WTC11 (cell line): ENCODE results near the gene ZNF516. TPM values are rescaled to one million over a fixed set of nuclear protein-coding genes. Genes with fewer than 3 reads are reported as not detected.

ENCODE experiments used
- ATAC-seq: fragments of 200-7000 bp; cut with Tn5 transposase; 2 replicates; pipeline ENCODE4 v1.10.0; 2021; ENCODE audit warnings: mild to moderate bottlenecking, moderate library complexity
- CTCF ChIA-PET: fragments of 300-600 bp; sonication (Branson Sonifier 250); formaldehyde crosslinking; loops from one replicate; lab custom pipeline; 2021; ENCODE audit warnings: antibody characterized with exemption; lab: Charles Lee
- POLR2A ChIA-PET: fragments of 350-600 bp; sonication (Branson Sonifier 250); formaldehyde crosslinking; loops from one replicate; lab custom pipeline; 2021; ENCODE audit warnings: antibody characterized with exemption; lab: Charles Lee
- DNase-seq: peaks from one replicate; pipeline ENCODE4 v3.0.0; 2021; ENCODE audit warnings: low spot score
- H3K27ac Mint-ChIP-seq: 2 replicates; pipeline ENCODE4 v1.8.0; 2021; ENCODE audit warnings: mixed read lengths
- H3K27me3 Mint-ChIP-seq: 2 replicates; pipeline ENCODE4 v1.8.0; 2021; ENCODE audit warnings: low read depth, mild to moderate bottlenecking, moderate library complexity, mixed read lengths
- H3K36me3 Mint-ChIP-seq: 2 replicates; pipeline ENCODE4 v1.8.0; 2021; ENCODE audit warnings: mixed read lengths
- H3K4me1 Mint-ChIP-seq: 2 replicates; pipeline ENCODE4 v1.8.0; 2022; ENCODE audit warnings: mixed read lengths
- H3K4me3 Mint-ChIP-seq: 2 replicates; pipeline ENCODE4 v1.8.0; 2021; ENCODE audit warnings: mild to moderate bottlenecking, moderate library complexity, mixed read lengths
- H3K9me3 Mint-ChIP-seq: 2 replicates; pipeline ENCODE4 v1.8.0; 2021; ENCODE audit warnings: mixed read lengths
- ATF6 ChIP-seq: sonication (generic); formaldehyde crosslinking; IDR thresholded peaks from 2 replicates; pipeline ENCODE4 v1.8.1; 2023; ENCODE audit warnings: mild to moderate bottlenecking, missing genetic modification reagents
- CREM ChIP-seq: sonication (generic); formaldehyde crosslinking; IDR thresholded peaks from 2 replicates; pipeline ENCODE4 v1.8.1; 2022; ENCODE audit warnings: mild to moderate bottlenecking, missing genetic modification reagents, moderate library complexity
- E2F4 ChIP-seq: sonication (generic); formaldehyde crosslinking; IDR thresholded peaks from 2 replicates; pipeline ENCODE4 v1.8.1; 2022; ENCODE audit warnings: low read depth, mild to moderate bottlenecking, moderate library complexity, missing genetic modification reagents, borderline replicate concordance
- ERG ChIP-seq: fragments of 250-450 bp; sonication (Bioruptor Pico); IDR thresholded peaks from 2 replicates; pipeline ENCODE4 v1.8.0; 2021; ENCODE audit warnings: mild to moderate bottlenecking
- GRHL2 ChIP-seq: fragments of 250-450 bp; sonication (Bioruptor Pico); IDR thresholded peaks from 2 replicates; pipeline ENCODE4 v1.8.0; 2022; ENCODE audit warnings: mild to moderate bottlenecking, moderate library complexity; ENCODE audit not compliant: insufficient replicate concordance, severe bottlenecking
- JUN ChIP-seq: sonication (generic); formaldehyde crosslinking; IDR thresholded peaks from 2 replicates; pipeline ENCODE4 v1.8.0; 2023; ENCODE audit warnings: mild to moderate bottlenecking, missing genetic modification reagents
- KAT7 ChIP-seq: sonication (generic); formaldehyde crosslinking; IDR thresholded peaks from 2 replicates; pipeline ENCODE4 v1.8.1; 2023; ENCODE audit warnings: missing genetic modification reagents, mild to moderate bottlenecking, borderline replicate concordance
- SMAD3 ChIP-seq: sonication (generic); formaldehyde crosslinking; IDR thresholded peaks from 2 replicates; pipeline ENCODE4 v1.8.0; 2022; ENCODE audit warnings: missing genetic modification reagents, mild to moderate bottlenecking, borderline replicate concordance
- STAT6 ChIP-seq: sonication (generic); formaldehyde crosslinking; conservative IDR thresholded peaks from 2 replicates; pipeline ENCODE4 v1.8.1; 2023; ENCODE audit warnings: mild to moderate bottlenecking, low read depth, missing genetic modification reagents, moderate library complexity
- TEAD4 ChIP-seq: sonication (generic); formaldehyde crosslinking; IDR thresholded peaks from 2 replicates; pipeline ENCODE4 v1.8.0; 2022; ENCODE audit warnings: mild to moderate bottlenecking, missing genetic modification reagents
- ZBTB43 ChIP-seq: sonication (generic); formaldehyde crosslinking; IDR thresholded peaks from 2 replicates; pipeline ENCODE4 v1.8.1; 2023; ENCODE audit warnings: mild to moderate bottlenecking, missing genetic modification reagents
- ZNF263 ChIP-seq: sonication (generic); formaldehyde crosslinking; IDR thresholded peaks from 2 replicates; pipeline ENCODE4 v1.8.1; 2022; ENCODE audit warnings: low read depth, mild to moderate bottlenecking, moderate library complexity, missing genetic modification reagents
- ZNF281 ChIP-seq: sonication (generic); formaldehyde crosslinking; IDR thresholded peaks from 2 replicates; pipeline ENCODE4 v1.8.0; 2023; ENCODE audit warnings: mild to moderate bottlenecking, missing genetic modification reagents
- ZNF671 ChIP-seq: fragments of 250-450 bp; sonication (Bioruptor Pico); IDR thresholded peaks from 2 replicates; pipeline ENCODE4 v1.8.0; 2021; ENCODE audit warnings: mild to moderate bottlenecking
- total RNA-seq: library from RNA; stranded (reverse); gene quantifications from 3 replicates; pipeline ENCODE4 v1.2.3, GENCODE V29; 2021

The ZNF516 gene
- total RNA-seq, 1 experiment from 2014 or later, result 58.6 TPM

- TF ChIP-seq ZBTB43 (CRISPR knock-in tag) (no peak), CREM (CRISPR knock-in tag) (no peak), TEAD4 (CRISPR knock-in tag) (no peak), ERG (CRISPR knock-in tag) (no peak), ZNF281 (CRISPR knock-in tag) (no peak), KAT7 (no peak)
These were observed 140.7 kb downstream of the ZNF516 start (continued) for GRCh38 chr18:76354348-76354747.

- Mint-ChIP-seq H3K27me3 (no peaks in the 10 kb centered on the region), H3K4me3 (no peak overlapping the region), H3K4me1 (peaks cover 15% of the 10 kb centered on the region), H3K9me3 (peaks cover 18% of the 10 kb centered on the region), H3K36me3 (peaks cover 25% of the 10 kb centered on the region), H3K27ac (no peak overlapping the region)
- POLR2A ChIA-PET, result no interaction called here
- DNase-seq (no peak), ATAC-seq (no peak)
- TF ChIP-seq ATF6 (CRISPR knock-in tag), result no peak
- no peak for TF ChIP-seq ZNF281 (CRISPR knock-in tag)
- no peak for TF ChIP-seq STAT6 (CRISPR knock-in tag)
- TF ChIP-seq ZNF671 (CRISPR knock-in tag), result no peak
- TF ChIP-seq E2F4 (CRISPR knock-in tag), result no peak
- no peak for TF ChIP-seq SMAD3 (CRISPR knock-in tag)
- no peak for TF ChIP-seq JUN (CRISPR knock-in tag)
- TF ChIP-seq GRHL2, result no peak
- TF ChIP-seq ZNF263 (CRISPR knock-in tag), result no peak
- TF ChIP-seq TEAD4 (CRISPR knock-in tag), result no peak
- CTCF ChIA-PET, result no interaction called here
These were observed 141.5 kb downstream of the ZNF516 start for GRCh38 chr18:76353500-76353899.
